SK-N-SH (cell line): ENCODE results near the gene TRPM1. TPM values are rescaled to one million over a fixed set of nuclear protein-coding genes. Genes with fewer than 3 reads are reported as not detected.

Experiments
- CTCF ChIA-PET: fragments of 300-600, 350-600 bp; formaldehyde crosslinking; extraction: SDS; loops from one replicate; lab custom pipeline; 2021; lab: Yijun Ruan, JAX
- POLR2A ChIA-PET: fragments of 350-600 bp; sonication (Branson Sonifier 250); formaldehyde crosslinking; extraction: SDS; loops from one replicate; lab custom pipeline; 2020; ENCODE audit warnings: antibody characterized with exemption, inconsistent platforms; lab: Yijun Ruan, JAX
- DNase-seq: peaks from one replicate; pipeline ENCODE4 v3.0.0; 2012
- H2AFZ ChIP-seq: fragments of 200-600 bp; sonication (generic); 2 replicates; pipeline ENCODE4 v1.8.1; 2016; ENCODE audit warnings: antibody characterized with exemption, mild to moderate bottlenecking, low read depth
- H3F3A ChIP-seq: fragments of 200-600 bp; sonication (generic); replicated peaks from 2 replicates; pipeline ENCODE3; 2016; ENCODE audit warnings: antibody characterized with exemption, mild to moderate bottlenecking; ENCODE audit not compliant: insufficient read depth
- H3K27ac ChIP-seq, 2 experiments: fragments of 200-500 bp in 1 of 2; fragments of 200-600 bp in 1 of 2; sonication (Bioruptor generic) in 1 of 2; sonication (generic), shearing (Covaris generic) in 1 of 2; 2 replicates each; pipeline versions ENCODE4 v1.5.1 to v1.6.1; 2014 to 2016; ENCODE audit warnings: low read depth in 2 of 2, inconsistent platforms in 1 of 2, low read length in 1 of 2, mild to moderate bottlenecking in 1 of 2, mixed read lengths in 1 of 2
- H3K27me3 ChIP-seq: fragments of 200-600 bp; sonication (generic), shearing (Covaris generic); 2 replicates; pipeline ENCODE4 v1.6.1; 2016; ENCODE audit warnings: mixed run types; ENCODE audit not compliant: insufficient read depth
- H3K36me3 ChIP-seq, 2 experiments: fragments of 200-500 bp in 1 of 2; fragments of 200-600 bp in 1 of 2; sonication (Bioruptor generic) in 1 of 2; sonication (generic) in 1 of 2; replicated peaks in 1 of 2; 2 replicates each; pipeline versions ENCODE3 to v1.5.1; 2014 to 2016; ENCODE audit warnings: low read length in 1 of 2, mild to moderate bottlenecking in 1 of 2; ENCODE audit not compliant: insufficient read depth in 2 of 2, control insufficient read depth in 1 of 2
- H3K4me1 ChIP-seq, 2 experiments: fragments of 200-500 bp in 1 of 2; fragments of 200-600 bp in 1 of 2; sonication (Bioruptor generic) in 1 of 2; sonication (generic), shearing (Covaris generic) in 1 of 2; 2 replicates each; pipeline versions ENCODE4 v1.5.1 to v1.6.1; 2014 to 2016; ENCODE audit warnings: low read depth in 1 of 2, low read length in 1 of 2, mixed run types in 1 of 2; ENCODE audit not compliant: insufficient read depth in 2 of 2, control insufficient read depth in 1 of 2
- H3K4me2 ChIP-seq: fragments of 200-600 bp; sonication (generic), shearing (Covaris generic); 2 replicates; pipeline ENCODE4 v1.6.1; 2017; ENCODE audit warnings: mixed run types
- H3K4me3 ChIP-seq, 2 experiments: fragments of 200-500 bp in 1 of 2; fragments of 200-600 bp in 1 of 2; sonication (Bioruptor generic) in 1 of 2; sonication (generic), shearing (Covaris generic) in 1 of 2; 2 replicates each; pipeline versions ENCODE4 v1.5.1 to v1.8.1; 2014 to 2016; ENCODE audit warnings: low read depth in 2 of 2, inconsistent platforms in 1 of 2, low read length in 1 of 2, mild to moderate bottlenecking in 1 of 2, mixed read lengths in 1 of 2, moderate library complexity in 1 of 2
- H3K79me2 ChIP-seq: fragments of 200-600 bp; sonication (generic); 2 replicates; pipeline ENCODE4 v1.8.1; 2017; ENCODE audit warnings: mild to moderate bottlenecking; ENCODE audit not compliant: insufficient read depth
- H3K9ac ChIP-seq: fragments of 200-600 bp; sonication (generic); 2 replicates; pipeline ENCODE4 v1.6.1; 2017; ENCODE audit warnings: mixed run types
- H3K9me2 ChIP-seq: fragments of 200-600 bp; sonication (generic); 2 replicates; pipeline ENCODE4 v1.6.1; 2017; ENCODE audit warnings: mixed run types
- H3K9me3 ChIP-seq: fragments of 200-600 bp; sonication (generic); 2 replicates; pipeline ENCODE4 v1.6.1; 2017; ENCODE audit warnings: mixed run types, mild to moderate bottlenecking, moderate library complexity
- H4K20me1 ChIP-seq: fragments of 200-600 bp; sonication (generic); 2 replicates; pipeline ENCODE4 v1.6.1; 2017; ENCODE audit warnings: mild to moderate bottlenecking, mixed run types; ENCODE audit not compliant: insufficient read depth
- CHD2 ChIP-seq: fragments of 150-350 bp; IDR thresholded peaks from 2 replicates; pipeline ENCODE4 v1.6.1; 2018; ENCODE audit warnings: low read length; ENCODE audit not compliant: partially characterized antibody
- ELF1 ChIP-seq: IDR thresholded peaks from 2 replicates; pipeline ENCODE4 v1.4.0; 2012
- EZH2phosphoT487 ChIP-seq: fragments of 200-600 bp; sonication (generic); IDR thresholded peaks from 2 replicates; pipeline ENCODE4 v1.6.1; 2017; ENCODE audit warnings: low read depth, mixed run types, mild to moderate bottlenecking, antibody characterized with exemption, moderate library complexity, borderline replicate concordance
- FOXM1 ChIP-seq: IDR thresholded peaks from 2 replicates; pipeline ENCODE4 v1.4.0; 2012; ENCODE audit warnings: low read depth, mild to moderate bottlenecking
- GABPA ChIP-seq: IDR thresholded peaks from 2 replicates; pipeline ENCODE4 v1.4.0; 2012; ENCODE audit warnings: low read depth, mild to moderate bottlenecking
- IRF3 ChIP-seq: fragments of 150-350 bp; IDR thresholded peaks from 2 replicates; pipeline ENCODE4 v1.6.1; 2016; ENCODE audit warnings: mild to moderate bottlenecking, low read depth, low read length
- MEF2A ChIP-seq: IDR thresholded peaks from 2 replicates; pipeline ENCODE4 v1.4.0; 2012; ENCODE audit warnings: low read depth, borderline replicate concordance
- MXI1 ChIP-seq: IDR thresholded peaks from 2 replicates; pipeline ENCODE4 v1.6.1; 2012; ENCODE audit warnings: mild to moderate bottlenecking, low read depth, low read length, improper control_type of control experiment
- RAD21 ChIP-seq: IDR thresholded peaks from 2 replicates; pipeline ENCODE4 v1.6.1; 2012; ENCODE audit warnings: mild to moderate bottlenecking, low read length
- RCOR1 ChIP-seq: fragments of 150-350 bp; IDR thresholded peaks from 2 replicates; pipeline ENCODE4 v1.6.1; 2017; ENCODE audit warnings: antibody characterized with exemption, low read length
- TCF12 ChIP-seq: IDR thresholded peaks from 2 replicates; pipeline ENCODE4 v1.4.0; 2012
- TEAD4 ChIP-seq: IDR thresholded peaks from 2 replicates; pipeline ENCODE4 v1.4.0; 2012; ENCODE audit warnings: mild to moderate bottlenecking, borderline replicate concordance; ENCODE audit not compliant: insufficient read depth
- USF1 ChIP-seq: IDR thresholded peaks from 2 replicates; pipeline ENCODE4 v1.4.0; 2012; ENCODE audit warnings: low read depth, borderline replicate concordance
- YY1 ChIP-seq: IDR thresholded peaks from 2 replicates; pipeline ENCODE4 v1.4.0; 2012; ENCODE audit warnings: low read depth, mild to moderate bottlenecking
- ZBTB33 ChIP-seq: IDR thresholded peaks from 2 replicates; pipeline ENCODE4 v1.4.0; 2012; ENCODE audit warnings: low read depth, borderline replicate concordance
- WGBS: methylation state at CpG from one replicate; pipeline ENCODE4 v1.1.6; 2017; ENCODE audit warnings: low lambda C conversion rate; 5-methylcytosine and 5-hydroxymethylcytosine counted together
- polyA plus RNA-seq, 3 experiments: library from polyadenylated mRNA; depleted of rRNA; stranded (reverse); fragments of >200 nt; gene quantifications; 2 replicates each; pipeline ENCODE4 v1.2.3, GENCODE V29; 2012

The TRPM1 gene
- polyA plus RNA-seq, 1 of the 3 experiments (the other 2 are of a cell fraction): not detected

GRCh38 chr15:30969724-30970123 lies 131.8 kb downstream of the TRPM1 start:
- no peaks in the 10 kb centered on the region for H4K20me1 ChIP-seq
- no peaks in the 10 kb centered on the region for H3K79me2 ChIP-seq
- POLR2A ChIA-PET: no interaction called here

More at GRCh38 chr15:30969724-30970123, 131.8 kb downstream of the TRPM1 start:
- H3K36me3 ChIP-seq: peaks cover 51 to 74% of the 10 kb centered on the region in 2 experiments
- no peak for TF ChIP-seq MXI1
- no peak for TF ChIP-seq ELF1
- TF ChIP-seq RAD21: no peak
- no peak for TF ChIP-seq TCF12
- TF ChIP-seq EZH2phosphoT487: no peak
- TF ChIP-seq MEF2A: no peak
- TF ChIP-seq ZBTB33: no peak
- no peak for TF ChIP-seq USF1
- TF ChIP-seq IRF3: no peak
- TF ChIP-seq CHD2: no peak
- TF ChIP-seq RCOR1: no peak
- no peak for TF ChIP-seq GABPA
- no peak for TF ChIP-seq FOXM1
- TF ChIP-seq TEAD4: no peak
- TF ChIP-seq YY1: no peak
- no peaks in the 10 kb centered on the region for H3K9me2 ChIP-seq
- no peak overlapping the region for H3K4me3 ChIP-seq
- H3K4me2 ChIP-seq: no peak overlapping the region
- H2AFZ ChIP-seq: no peak overlapping the region
- H3K27ac ChIP-seq: no peak overlapping the region
- WGBS: 98% methylated on average over 2 of the region's 2 CpGs
- H3F3A ChIP-seq: no peaks in the 10 kb centered on the region
- H3K9ac ChIP-seq: no peak overlapping the region
- no peaks in the 10 kb centered on the region for H3K4me1 ChIP-seq
- CTCF ChIA-PET: no interaction called here
- no peak for DNase-seq
- H3K9me3 ChIP-seq: no peaks in the 10 kb centered on the region
- no peaks in the 10 kb centered on the region for H3K27me3 ChIP-seq
